Astrocyte (in vitro differentiated cells and primary cell): ENCODE data around the gene PPP1R1B.

Source experiments
- EZH2 ChIP-seq: IDR thresholded peaks from 2 replicates; pipeline ENCODE4 v1.6.1; 2012; ENCODE audit warnings: mild to moderate bottlenecking, low read length, inconsistent platforms; ENCODE audit not compliant: insufficient read depth
- TF ChIP-seq, protein P1 (sequence below): IDR thresholded peaks from 2 replicates; pipeline ENCODE4 v1.5.1; 2011; ENCODE audit warnings: low read depth, mild to moderate bottlenecking, inconsistent platforms, low read length, moderate library complexity; ENCODE audit not compliant: insufficient read depth

DNA sequence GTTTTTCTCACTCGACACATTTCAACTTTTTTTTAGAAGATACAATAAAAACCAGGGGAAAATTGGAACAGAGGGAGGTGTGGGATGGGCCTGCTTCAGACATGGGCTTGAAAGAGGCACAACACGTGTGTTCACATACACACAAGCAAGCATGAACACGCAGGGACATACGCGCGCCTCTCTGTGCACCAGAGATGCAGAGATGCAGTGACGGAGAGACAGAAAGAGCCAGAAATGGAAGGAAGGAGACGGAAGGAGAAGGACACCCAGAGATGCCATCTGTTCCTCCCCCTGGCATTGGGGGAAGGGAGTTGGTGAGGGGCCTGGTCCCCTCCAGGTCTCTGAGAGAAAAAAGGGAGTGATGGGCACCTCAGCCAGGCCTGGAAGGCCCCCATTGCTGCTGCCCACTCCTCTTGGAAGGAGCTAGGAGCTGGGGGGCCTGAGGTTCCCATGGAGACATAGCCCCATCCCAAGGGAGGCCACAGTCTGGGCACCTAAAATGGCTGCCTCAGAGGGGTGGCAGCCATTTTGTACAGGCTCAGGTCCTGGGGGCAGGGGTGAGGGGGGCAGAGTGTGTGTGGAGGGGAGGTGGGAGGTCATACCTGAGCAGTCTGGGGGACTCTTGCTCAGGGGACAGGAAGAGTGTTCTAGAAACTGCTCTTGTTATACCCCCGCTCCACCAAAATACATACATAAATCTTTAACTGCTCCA is 15.2 kb upstream of the PPP1R1B start:
- no peak for TF ChIP-seq EZH2
- TF ChIP-seq, protein P1, sequence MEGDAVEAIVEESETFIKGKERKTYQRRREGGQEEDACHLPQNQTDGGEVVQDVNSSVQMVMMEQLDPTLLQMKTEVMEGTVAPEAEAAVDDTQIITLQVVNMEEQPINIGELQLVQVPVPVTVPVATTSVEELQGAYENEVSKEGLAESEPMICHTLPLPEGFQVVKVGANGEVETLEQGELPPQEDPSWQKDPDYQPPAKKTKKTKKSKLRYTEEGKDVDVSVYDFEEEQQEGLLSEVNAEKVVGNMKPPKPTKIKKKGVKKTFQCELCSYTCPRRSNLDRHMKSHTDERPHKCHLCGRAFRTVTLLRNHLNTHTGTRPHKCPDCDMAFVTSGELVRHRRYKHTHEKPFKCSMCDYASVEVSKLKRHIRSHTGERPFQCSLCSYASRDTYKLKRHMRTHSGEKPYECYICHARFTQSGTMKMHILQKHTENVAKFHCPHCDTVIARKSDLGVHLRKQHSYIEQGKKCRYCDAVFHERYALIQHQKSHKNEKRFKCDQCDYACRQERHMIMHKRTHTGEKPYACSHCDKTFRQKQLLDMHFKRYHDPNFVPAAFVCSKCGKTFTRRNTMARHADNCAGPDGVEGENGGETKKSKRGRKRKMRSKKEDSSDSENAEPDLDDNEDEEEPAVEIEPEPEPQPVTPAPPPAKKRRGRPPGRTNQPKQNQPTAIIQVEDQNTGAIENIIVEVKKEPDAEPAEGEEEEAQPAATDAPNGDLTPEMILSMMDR: no peak
